Measurements from ENCODE around the gene DLGAP1. TPM values are rescaled to one million over a fixed set of nuclear protein-coding genes. Genes with fewer than 3 reads are reported as not detected.
A peak's percentile ranks its signal among the peaks of the same experiment; 100 is the strongest.

The DLGAP1 gene
- total and polyA plus RNA-seq, 9 donors: 2.0 to 42.7 (median 3.8) TPM

GRCh38 chr18:4068552-4069158 is 386.5 kb downstream of the DLGAP1 start:
- Histone ChIP-seq H3K27ac (no peak overlapping the region), H3K27me3 (no peaks in the 10 kb centered on the region), H3K4me1 (ENCODE audit: insufficient read depth) (no peaks in the 10 kb centered on the region), H3K4me3 (no peak overlapping the region), H3K36me3 (no peaks in the 10 kb centered on the region), H3K9me3 (no peaks in the 10 kb centered on the region)
- DNase-seq: peak in 1 of 5 donors; percentile 42
- intact Hi-C loops (cut with DNase I): no loop called here
- TF ChIP-seq CTCF (IDR thresholded peaks at IDR 0.05) (no peak), POLR2A (IDR thresholded peaks at IDR 0.05) (no peak), EP300 (IDR thresholded peaks at IDR 0.05) (no peak)
- 7 to 10% (median 9%) methylated on average over 5 of the region's 5 CpGs for WGBS, 3 donors

GRCh38 chr18:4063545-4063944 is 391.6 kb downstream of the DLGAP1 start:
- Histone ChIP-seq H3K4me1 (ENCODE audit: insufficient read depth) (no peaks in the 10 kb centered on the region), H3K36me3 (no peaks in the 10 kb centered on the region), H3K4me3 (no peak overlapping the region), H3K27ac (no peak overlapping the region), H3K9me3 (no peaks in the 10 kb centered on the region), H3K27me3 (no peaks in the 10 kb centered on the region)
- no peak for DNase-seq
- TF ChIP-seq POLR2A (IDR thresholded peaks at IDR 0.05) (no peak), EP300 (IDR thresholded peaks at IDR 0.05) (no peak), CTCF (IDR thresholded peaks at IDR 0.05) (no peak)
- intact Hi-C loops (cut with DNase I): no loop called here

- TF ChIP-seq POLR2A (IDR thresholded peaks at IDR 0.05): no peak
- TF ChIP-seq EP300 (IDR thresholded peaks at IDR 0.05): no peak
- TF ChIP-seq CTCF (IDR thresholded peaks at IDR 0.05): no peak
- WGBS, 3 donors: 74 to 77% (median 75%) methylated on average over 5 of the region's 5 CpGs
- Histone ChIP-seq H3K4me1 (ENCODE audit: insufficient read depth) (no peaks in the 10 kb centered on the region), H3K36me3 (no peaks in the 10 kb centered on the region), H3K4me3 (no peak overlapping the region), H3K27me3 (no peaks in the 10 kb centered on the region), H3K27ac (no peak overlapping the region), H3K9me3 (no peaks in the 10 kb centered on the region)
- no peak for DNase-seq
- intact Hi-C loops (cut with DNase I): no loop called here
Measured at GRCh38 chr18:4060427-4061281, 394.5 kb downstream of the DLGAP1 start.

- no peak for TF ChIP-seq CTCF (IDR thresholded peaks at IDR 0.05)
- TF ChIP-seq EP300 (IDR thresholded peaks at IDR 0.05): no peak
- no peak for TF ChIP-seq POLR2A (IDR thresholded peaks at IDR 0.05)
- Histone ChIP-seq H3K4me1 (ENCODE audit: insufficient read depth) (no peaks in the 10 kb centered on the region), H3K36me3 (no peaks in the 10 kb centered on the region), H3K27ac (no peak overlapping the region), H3K4me3 (no peak overlapping the region), H3K27me3 (no peaks in the 10 kb centered on the region), H3K9me3 (no peaks in the 10 kb centered on the region)
- intact Hi-C loops (cut with DNase I): no loop called here
- DNase-seq: no peak
- WGBS, 3 donors: 9 to 15% (median 10%) methylated on average over 1 of the region's 1 CpG
Measured at GRCh38 chr18:4058179-4058578, 396.9 kb downstream of the DLGAP1 start.
